GM18505 (cell line): ENCODE results near the gene RALGAPA2.

Experiments used
- ATAC-seq: cut with Tn5 transposase; IDR thresholded peaks from one replicate; pipeline ENCODE4 v1.9.1; 2021; ENCODE audit not compliant: unreplicated experiment
- POLR2A ChIP-seq: IDR thresholded peaks from 4 replicates; pipeline ENCODE4 v1.6.1; 2011; ENCODE audit warnings: borderline replicate concordance; ENCODE audit not compliant: insufficient read depth, insufficient read length; ENCODE audit errors: extremely low read depth

Gene RALGAPA2

DNA sequence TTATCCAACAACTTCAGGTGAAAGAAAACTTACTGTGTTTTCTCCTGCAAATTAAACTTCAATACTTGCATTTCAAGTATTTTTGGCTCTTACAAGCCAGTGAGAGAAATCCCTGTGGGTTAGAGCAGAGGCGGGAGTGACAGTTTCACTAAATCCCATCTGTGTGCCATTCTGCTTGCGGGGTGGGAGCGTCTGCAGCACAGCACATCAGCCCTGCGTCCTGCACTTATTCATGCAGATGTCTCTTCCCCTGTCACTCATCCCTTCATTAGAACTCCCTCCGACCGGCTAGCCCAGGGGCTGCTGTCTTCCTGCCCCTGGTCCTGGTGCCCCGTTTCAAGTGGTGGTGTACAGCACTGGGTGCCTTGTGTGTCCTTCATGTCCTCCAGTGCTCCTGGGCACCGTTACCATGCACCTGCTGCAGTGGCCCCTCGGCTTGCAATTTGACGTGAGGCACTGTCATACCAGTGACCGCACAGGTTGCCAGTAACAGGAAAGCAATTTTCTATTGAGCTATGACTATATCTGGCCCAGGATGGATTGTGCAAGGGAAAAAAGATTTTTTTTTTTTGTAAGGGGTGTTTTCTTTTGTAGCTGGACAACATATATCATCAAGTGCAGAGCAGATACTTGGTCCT lies 285.1 kb downstream of the RALGAPA2 start:
- TF ChIP-seq POLR2A = no peak
- ATAC-seq = no peak

DNA sequence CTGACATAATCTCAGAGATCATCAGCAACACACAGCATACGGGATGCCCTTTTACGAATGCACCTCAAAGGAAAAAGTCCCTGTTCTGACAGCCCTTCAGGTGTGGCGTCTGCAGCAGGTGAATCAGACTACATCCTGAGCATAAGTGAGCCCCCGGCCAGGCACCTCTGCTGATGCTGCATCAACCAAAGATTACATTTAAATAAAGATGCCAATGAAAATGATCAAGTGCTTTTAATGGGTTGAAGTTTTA lies 285.9 kb downstream of the RALGAPA2 start:
- no peak for TF ChIP-seq POLR2A

GRCh38 chr20:20425823-20426654 lies 286.4 kb downstream of the RALGAPA2 start:
- ATAC-seq = no peak
- TF ChIP-seq POLR2A = no peak

More for the DNA sequence above, 285.9 kb downstream of the RALGAPA2 start:
- ATAC-seq = no peak

DNA sequence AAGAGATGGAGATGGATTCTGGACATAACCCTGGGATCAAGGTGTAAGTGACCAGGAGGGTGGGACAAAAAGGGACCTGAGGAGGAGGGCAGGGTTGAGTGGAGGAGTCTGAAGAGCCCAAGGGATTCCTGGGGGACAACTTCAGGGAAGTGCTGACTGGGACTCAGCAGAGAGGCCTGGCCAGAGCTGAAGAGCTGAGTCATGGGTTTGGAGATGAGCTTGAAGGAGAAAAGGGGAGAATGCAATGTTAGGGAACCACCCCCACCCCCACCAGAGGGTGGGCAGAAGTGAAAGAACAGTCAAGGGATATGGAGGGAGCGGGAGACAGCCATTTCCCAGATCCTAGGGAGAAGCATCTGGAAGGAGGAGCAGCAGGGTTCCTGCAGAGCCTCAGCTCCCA lies 289.3 kb downstream of the RALGAPA2 start:
- no peak for TF ChIP-seq POLR2A
- ATAC-seq = no peak

GRCh38 chr20:20417876-20418676 lies 294.4 kb downstream of the RALGAPA2 start:
- TF ChIP-seq POLR2A = no peak
- ATAC-seq = no peak

DNA sequence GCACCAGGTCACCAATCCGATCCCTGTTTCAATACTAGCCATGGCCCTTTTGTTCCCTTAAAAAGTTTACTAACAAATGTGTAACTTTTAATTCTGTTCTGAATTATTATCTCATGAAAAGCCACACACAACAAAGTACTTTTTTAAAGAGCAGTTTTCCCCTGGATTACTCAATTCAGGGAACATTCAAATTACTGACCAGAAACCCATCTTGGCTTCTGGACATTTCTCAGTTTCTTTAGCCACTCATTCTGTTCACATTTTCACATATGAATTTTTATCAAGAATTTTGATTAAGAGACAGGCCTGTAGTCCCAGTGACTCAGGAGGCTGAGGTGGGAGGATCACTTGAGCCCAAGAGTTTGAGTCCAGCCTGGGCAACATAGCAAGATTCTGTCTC lies 297.1 kb downstream of the RALGAPA2 start:
- no peak for ATAC-seq

DNA sequence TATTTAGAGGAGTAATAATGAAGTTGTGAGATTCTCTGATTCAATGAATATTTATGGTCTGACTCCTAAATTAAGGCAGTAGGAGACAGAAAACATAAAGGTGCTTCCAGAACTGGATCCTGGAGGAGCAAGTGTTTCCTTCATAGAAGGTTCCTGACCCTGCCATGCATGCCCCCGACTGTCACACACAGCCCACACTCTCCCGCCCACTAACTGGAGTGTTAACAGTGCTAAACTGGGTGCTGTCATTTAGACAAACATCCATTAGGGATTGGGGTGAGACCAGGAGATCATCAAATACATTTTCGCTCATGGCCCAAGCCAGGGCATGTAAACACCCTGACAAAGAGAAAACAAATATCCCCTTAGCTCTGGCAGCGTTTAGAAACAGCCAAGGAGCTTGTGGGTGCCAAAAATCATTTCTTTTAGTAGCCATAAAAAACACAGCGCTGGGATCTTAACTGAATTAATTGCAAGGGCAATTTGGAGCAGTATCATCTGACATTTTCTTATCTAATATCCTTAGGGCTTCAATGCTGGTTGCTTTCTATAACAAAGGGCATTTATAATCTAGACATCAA lies 297.7 kb downstream of the RALGAPA2 start:
- no peak for ATAC-seq
- no peak for TF ChIP-seq POLR2A

More for the DNA sequence above, 297.1 kb downstream of the RALGAPA2 start:
- TF ChIP-seq POLR2A = no peak

DNA sequence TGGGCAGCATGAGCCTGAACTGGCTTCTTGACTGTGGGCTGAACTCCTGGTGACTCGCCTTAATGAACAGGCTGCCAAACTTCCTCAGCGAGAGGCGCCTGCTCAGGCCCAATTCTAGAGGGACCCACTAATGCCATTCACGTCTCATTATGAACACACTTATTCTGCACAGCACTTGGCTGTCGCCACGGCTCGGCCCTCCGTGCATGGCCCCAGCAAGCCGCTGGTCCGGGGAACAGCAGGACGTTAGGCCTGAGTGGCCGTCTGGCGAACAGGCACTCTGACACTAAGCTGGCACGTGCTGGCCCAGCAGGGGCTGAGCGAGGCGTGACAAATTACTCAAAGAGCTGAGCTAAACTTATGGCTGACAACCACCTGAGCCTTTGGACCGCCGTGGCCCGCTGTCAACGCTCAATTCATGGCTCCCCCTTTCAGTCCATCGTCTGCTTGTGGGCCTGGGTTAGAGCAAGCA lies 298.6 kb downstream of the RALGAPA2 start:
- TF ChIP-seq POLR2A = no peak
- no peak for ATAC-seq

- ATAC-seq = no peak
- no peak for TF ChIP-seq POLR2A
Observed at GRCh38 chr20:20412750-20413149, 299.7 kb downstream of the RALGAPA2 start.

- no peak for ATAC-seq
- no peak for TF ChIP-seq POLR2A
Observed at GRCh38 chr20:20411836-20412235, 300.6 kb downstream of the RALGAPA2 start.

DNA sequence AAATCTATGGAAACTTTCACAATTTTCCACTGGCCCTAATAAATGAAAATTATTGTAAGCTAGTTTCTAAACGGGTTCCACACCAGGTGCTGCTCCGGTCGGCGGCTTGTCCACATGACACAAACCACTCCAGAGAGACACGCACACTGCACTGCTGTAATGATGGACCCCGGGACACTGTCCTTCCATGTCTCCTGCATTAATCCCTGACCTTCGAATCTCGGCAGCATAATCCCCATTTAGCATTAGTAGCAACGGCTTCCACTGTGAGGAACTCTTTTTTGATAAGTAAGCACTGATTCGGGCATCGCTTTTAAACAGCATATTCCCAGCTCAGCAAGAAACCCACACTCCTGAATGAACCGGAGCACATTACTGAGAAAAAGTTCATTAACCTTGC lies 301.0 kb downstream of the RALGAPA2 start:
- no peak for ATAC-seq
- no peak for TF ChIP-seq POLR2A

GRCh38 chr20:20410678-20411077 lies 301.8 kb downstream of the RALGAPA2 start:
- no peak for TF ChIP-seq POLR2A
- ATAC-seq = no peak

GRCh38 chr20:20409331-20409730 lies 303.1 kb downstream of the RALGAPA2 start:
- ATAC-seq = no peak

DNA sequence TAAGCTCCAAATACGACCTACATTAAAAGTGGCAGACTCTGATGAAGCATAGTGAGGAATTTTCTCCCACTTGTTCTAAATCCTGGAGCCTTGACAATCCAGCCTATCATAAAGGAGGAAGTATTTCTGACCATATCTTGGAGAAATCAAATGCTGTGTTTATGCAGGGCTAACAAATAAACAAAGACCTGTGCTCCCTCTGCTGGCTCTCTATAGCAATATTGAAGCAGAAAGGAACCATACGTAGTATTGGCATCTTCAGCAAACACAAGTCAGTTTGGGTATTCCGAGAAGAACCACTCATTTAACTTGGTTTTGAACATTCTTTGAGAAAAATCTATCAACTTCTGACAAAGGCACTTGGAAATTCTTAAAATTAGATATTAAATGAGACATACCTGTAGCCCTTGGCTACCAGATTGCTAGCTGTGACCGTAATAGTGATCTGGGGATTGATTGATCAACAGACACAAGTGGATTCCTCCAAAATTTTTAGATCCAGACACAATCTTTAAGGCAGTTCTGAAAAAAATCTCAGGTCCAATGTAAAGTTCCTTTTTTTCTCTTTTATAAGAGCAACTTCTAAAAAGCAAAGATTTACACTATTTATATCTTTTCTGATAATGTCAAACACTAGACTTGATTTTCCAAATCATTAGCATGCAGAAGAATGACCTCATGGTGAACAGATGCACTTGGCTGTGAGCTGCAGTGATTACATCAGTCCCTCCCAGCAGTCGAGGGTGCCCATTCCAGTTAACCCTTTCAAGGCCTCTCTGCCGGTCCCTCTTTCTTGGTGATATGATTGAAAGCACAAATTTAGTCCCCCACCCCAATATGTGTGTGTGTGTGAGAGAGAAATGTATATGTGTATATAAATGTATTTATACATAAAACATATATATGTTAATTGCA lies 304.3 kb downstream of the RALGAPA2 start:
- no peak for TF ChIP-seq POLR2A
- ATAC-seq = no peak

More at GRCh38 chr20:20409331-20409730, 303.1 kb downstream of the RALGAPA2 start:
- TF ChIP-seq POLR2A = no peak
